HEK293T (cell line): ENCODE results near the gene SLC44A5.
"Not testable (repeated sequence)": the region's sequence is repeated elsewhere in the genome, so short reads cannot be mapped to it uniquely, and the experiment has no call there.

Experiments
- CTCF ChIA-PET: fragments of 350-600 bp; formaldehyde crosslinking; extraction: SDS; loops from one replicate; lab custom pipeline; 2021; ENCODE audit warnings: antibody characterized with exemption, inconsistent platforms; lab: Yijun Ruan, JAX
- POLR2A ChIA-PET: fragments of 350-600 bp; formaldehyde crosslinking; extraction: SDS; loops from one replicate; lab custom pipeline; 2020; ENCODE audit warnings: antibody characterized with exemption, inconsistent platforms; lab: Yijun Ruan, JAX
- DNase-seq: peaks from one replicate; pipeline ENCODE4 v3.0.0; 2012; ENCODE audit warnings: mixed read lengths; ENCODE audit errors: extremely low spot score
- ARNT ChIP-seq: fragments of 450-650 bp; IDR thresholded peaks from 2 replicates; pipeline ENCODE4 v1.6.1; 2017; ENCODE audit warnings: mild to moderate bottlenecking
- BHLHE40 ChIP-seq: fragments of 450-650 bp; IDR thresholded peaks from 2 replicates; pipeline ENCODE4 v1.6.1; 2016; ENCODE audit warnings: mild to moderate bottlenecking, moderate library complexity, borderline replicate concordance
- CTBP1 ChIP-seq: fragments of 450-650 bp; IDR thresholded peaks from 2 replicates; pipeline ENCODE4 v1.6.1; 2016; ENCODE audit warnings: borderline replicate concordance
- ELF4 ChIP-seq: fragments of 450-650 bp; IDR thresholded peaks from 2 replicates; pipeline ENCODE4 v1.6.1; 2017; ENCODE audit warnings: antibody characterized with exemption
- FOXA1 ChIP-seq: fragments of 450-650 bp; IDR thresholded peaks from 2 replicates; pipeline ENCODE4 v1.6.1; 2016; ENCODE audit warnings: mild to moderate bottlenecking
- FOXK2 ChIP-seq: fragments of 450-650 bp; IDR thresholded peaks from 2 replicates; pipeline ENCODE4 v1.6.1; 2016; ENCODE audit warnings: mild to moderate bottlenecking
- FOXM1 ChIP-seq: fragments of 450-650 bp; IDR thresholded peaks from 2 replicates; pipeline ENCODE4 v1.6.1; 2017; ENCODE audit warnings: mild to moderate bottlenecking, borderline replicate concordance
- HDGF ChIP-seq: fragments of 450-650 bp; IDR thresholded peaks from 2 replicates; pipeline ENCODE4 v1.6.1; 2017; ENCODE audit warnings: antibody characterized with exemption, borderline replicate concordance
- L3MBTL2 ChIP-seq: fragments of 450-650 bp; conservative IDR thresholded peaks from 2 replicates; pipeline ENCODE4 v1.6.1; 2016; ENCODE audit warnings: mild to moderate bottlenecking
- LEF1 ChIP-seq: fragments of 450-650 bp; IDR thresholded peaks from 2 replicates; pipeline ENCODE4 v1.6.1; 2017; ENCODE audit warnings: mild to moderate bottlenecking, borderline replicate concordance
- NFRKB ChIP-seq: fragments of 450-650 bp; IDR thresholded peaks from 2 replicates; pipeline ENCODE4 v1.6.1; 2016; ENCODE audit warnings: mild to moderate bottlenecking, moderate library complexity
- PKNOX1 ChIP-seq: fragments of 450-650 bp; IDR thresholded peaks from 2 replicates; pipeline ENCODE4 v1.6.1; 2016
- SP1 ChIP-seq: fragments of 450-650 bp; IDR thresholded peaks from 2 replicates; pipeline ENCODE4 v1.6.1; 2017
- SUZ12 ChIP-seq: fragments of 450-650 bp; IDR thresholded peaks from 2 replicates; pipeline ENCODE4 v1.6.1; 2016; ENCODE audit warnings: mild to moderate bottlenecking
- TARDBP ChIP-seq: fragments of 450-650 bp; IDR thresholded peaks from 2 replicates; pipeline ENCODE4 v1.6.1; 2016
- ZNF384 ChIP-seq: fragments of 450-650 bp; IDR thresholded peaks from 2 replicates; pipeline ENCODE4 v1.6.1; 2016

The SLC44A5 gene

GRCh38 chr1:75400716-75401115 lies 210.2 kb downstream of the SLC44A5 start:
- no peak for TF ChIP-seq ZNF384
- TF ChIP-seq TARDBP = no peak
- TF ChIP-seq ARNT = no peak
- no peak for TF ChIP-seq NFRKB
- no peak for TF ChIP-seq L3MBTL2
- TF ChIP-seq CTBP1 = no peak
- no peak for TF ChIP-seq SUZ12
- TF ChIP-seq ELF4 = no peak
- TF ChIP-seq BHLHE40 = no peak
- TF ChIP-seq LEF1 = no peak
- TF ChIP-seq PKNOX1 = no peak
- ChIA-PET POLR2A (no interaction called here), CTCF (no interaction called here)
- DNase-seq = no peak

- ChIA-PET POLR2A (no interaction called here), CTCF (interaction anchor here (0.6 kb wide), 1 partner anchor 14 kb away, joined by 3 read pairs; no protein-coding TSS in a partner anchor)
- TF ChIP-seq SUZ12 (no peak), FOXM1 (no peak), SP1 (no peak), TARDBP (no peak), FOXA1 (no peak), L3MBTL2 (no peak), CTBP1 (no peak), LEF1 (no peak), NFRKB (no peak), HDGF (no peak), BHLHE40 (no peak), FOXK2 (no peak), ARNT (no peak), ELF4 (no peak)
- no peak for DNase-seq
These were observed 214.2 kb downstream of the SLC44A5 start for GRCh38 chr1:75396745-75397144.

GRCh38 chr1:75396260-75396659 lies 214.7 kb downstream of the SLC44A5 start:
- DNase-seq = no peak
- CTCF ChIA-PET = interaction anchor here (0.6 kb wide), 1 partner anchor 15 kb away, joined by 3 read pairs; no protein-coding TSS in a partner anchor
- POLR2A ChIA-PET = no interaction called here
- TF ChIP-seq TARDBP (no peak), BHLHE40 (no peak), FOXK2 (no peak)

- ChIA-PET CTCF (no interaction called here), POLR2A (no interaction called here)
- TF ChIP-seq BHLHE40 = no peak
- TF ChIP-seq FOXA1 = no peak
- no peak for TF ChIP-seq FOXK2
- no peak for DNase-seq
These were observed 216.4 kb downstream of the SLC44A5 start for GRCh38 chr1:75394386-75395139.

- ChIA-PET CTCF (no interaction called here), POLR2A (no interaction called here)
- TF ChIP-seq L3MBTL2 = no peak
- TF ChIP-seq TARDBP = no peak
- no peak for TF ChIP-seq ZNF384
- TF ChIP-seq FOXA1 = no peak
- TF ChIP-seq PKNOX1 = no peak
- no peak for TF ChIP-seq SP1
- no peak for TF ChIP-seq NFRKB
- no peak for TF ChIP-seq FOXK2
- no peak for TF ChIP-seq ELF4
- no peak for TF ChIP-seq BHLHE40
- no peak for TF ChIP-seq CTBP1
- TF ChIP-seq ARNT = no peak
- no peak for DNase-seq
These were observed 218.6 kb downstream of the SLC44A5 start for GRCh38 chr1:75392278-75392677.

- ChIA-PET CTCF (interaction anchor here (0.6 to 0.7 kb wide), 2 partner anchors 89 to 256 kb away, joined by 3 to 4 read pairs; no protein-coding TSS in a partner anchor), POLR2A (interaction anchor here (1.4 to 1.8 kb wide), 2 partner anchors 110 to 239 kb away, joined by 4 read pairs; no protein-coding TSS in a partner anchor)
- not testable (repeated sequence) for DNase-seq
- TF ChIP-seq NFRKB (peak; percentile 81), PKNOX1 (peak; percentile 81), L3MBTL2 (peak; percentile 76)
These were observed 235.2 kb downstream of the SLC44A5 start for GRCh38 chr1:75375476-75376447.
